GM12864 (cell line): ENCODE data around the gene ANKS3.

Experiments
- DNase-seq: peaks from one replicate; pipeline ENCODE4 v3.0.0-alpha.2; 2011; ENCODE audit warnings: low read depth
- H3K4me3 ChIP-seq: 2 replicates; pipeline ENCODE4 v1.5.1; 2011; ENCODE audit warnings: mild to moderate bottlenecking, low read depth, low read length, control low read depth
- TF ChIP-seq, protein P1 (sequence below): IDR thresholded peaks from 2 replicates; pipeline ENCODE4 v1.5.1; 2011; ENCODE audit warnings: low read depth, mild to moderate bottlenecking, moderate library complexity, low read length, control low read depth, inconsistent platforms; ENCODE audit errors: missing control alignments

Gene ANKS3

DNA sequence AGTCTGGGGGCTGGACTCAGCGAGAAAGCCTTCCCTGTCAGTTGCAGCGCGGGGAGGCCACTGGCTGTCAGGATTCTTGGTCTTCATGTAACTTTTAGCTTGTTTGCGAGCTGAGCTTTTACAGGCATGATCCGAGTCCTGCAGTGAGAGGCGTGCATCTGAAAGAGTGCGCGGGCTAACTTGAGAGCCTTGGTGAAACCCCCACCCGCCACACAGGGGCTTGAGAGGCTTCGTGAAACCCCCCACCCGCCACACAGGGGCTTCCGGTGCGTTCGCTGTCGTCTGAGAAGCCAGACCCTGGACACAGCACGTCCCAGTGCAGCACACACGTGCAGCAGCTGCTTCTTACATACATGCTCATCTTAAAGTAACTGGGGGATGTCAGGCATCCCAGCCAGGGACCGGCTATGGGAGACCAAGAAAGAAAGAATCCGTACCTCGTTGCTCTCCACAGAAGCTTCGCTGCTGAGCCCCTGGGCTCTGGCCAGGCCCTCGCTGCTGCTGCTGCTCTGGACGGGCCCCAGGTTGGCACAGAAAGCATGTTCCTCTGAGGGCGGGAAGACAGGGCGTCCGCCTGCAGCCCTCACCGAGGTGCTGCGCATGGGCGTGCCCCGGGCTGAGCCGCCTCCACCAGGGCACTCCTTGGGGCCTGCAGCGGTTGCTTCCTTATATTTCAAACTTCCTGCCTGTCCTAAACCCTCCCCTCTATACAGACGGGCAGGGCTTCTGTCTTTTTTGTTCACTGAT lies 32.9 kb downstream of the ANKS3 start:
- DNase-seq, result no peak
- no peak overlapping the region for H3K4me3 ChIP-seq
- TF ChIP-seq, protein P1, sequence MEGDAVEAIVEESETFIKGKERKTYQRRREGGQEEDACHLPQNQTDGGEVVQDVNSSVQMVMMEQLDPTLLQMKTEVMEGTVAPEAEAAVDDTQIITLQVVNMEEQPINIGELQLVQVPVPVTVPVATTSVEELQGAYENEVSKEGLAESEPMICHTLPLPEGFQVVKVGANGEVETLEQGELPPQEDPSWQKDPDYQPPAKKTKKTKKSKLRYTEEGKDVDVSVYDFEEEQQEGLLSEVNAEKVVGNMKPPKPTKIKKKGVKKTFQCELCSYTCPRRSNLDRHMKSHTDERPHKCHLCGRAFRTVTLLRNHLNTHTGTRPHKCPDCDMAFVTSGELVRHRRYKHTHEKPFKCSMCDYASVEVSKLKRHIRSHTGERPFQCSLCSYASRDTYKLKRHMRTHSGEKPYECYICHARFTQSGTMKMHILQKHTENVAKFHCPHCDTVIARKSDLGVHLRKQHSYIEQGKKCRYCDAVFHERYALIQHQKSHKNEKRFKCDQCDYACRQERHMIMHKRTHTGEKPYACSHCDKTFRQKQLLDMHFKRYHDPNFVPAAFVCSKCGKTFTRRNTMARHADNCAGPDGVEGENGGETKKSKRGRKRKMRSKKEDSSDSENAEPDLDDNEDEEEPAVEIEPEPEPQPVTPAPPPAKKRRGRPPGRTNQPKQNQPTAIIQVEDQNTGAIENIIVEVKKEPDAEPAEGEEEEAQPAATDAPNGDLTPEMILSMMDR, result no peak

- no peak overlapping the region for H3K4me3 ChIP-seq
- TF ChIP-seq, protein P1, result no peak
- DNase-seq, result no peak
Measured at GRCh38 chr16:4700380-4700996, 33.6 kb downstream of the ANKS3 start.

GRCh38 chr16:4699046-4699556 lies 35.0 kb downstream of the ANKS3 start:
- TF ChIP-seq, protein P1, result no peak
- H3K4me3 ChIP-seq, result no peak overlapping the region
- DNase-seq, result no peak

DNA sequence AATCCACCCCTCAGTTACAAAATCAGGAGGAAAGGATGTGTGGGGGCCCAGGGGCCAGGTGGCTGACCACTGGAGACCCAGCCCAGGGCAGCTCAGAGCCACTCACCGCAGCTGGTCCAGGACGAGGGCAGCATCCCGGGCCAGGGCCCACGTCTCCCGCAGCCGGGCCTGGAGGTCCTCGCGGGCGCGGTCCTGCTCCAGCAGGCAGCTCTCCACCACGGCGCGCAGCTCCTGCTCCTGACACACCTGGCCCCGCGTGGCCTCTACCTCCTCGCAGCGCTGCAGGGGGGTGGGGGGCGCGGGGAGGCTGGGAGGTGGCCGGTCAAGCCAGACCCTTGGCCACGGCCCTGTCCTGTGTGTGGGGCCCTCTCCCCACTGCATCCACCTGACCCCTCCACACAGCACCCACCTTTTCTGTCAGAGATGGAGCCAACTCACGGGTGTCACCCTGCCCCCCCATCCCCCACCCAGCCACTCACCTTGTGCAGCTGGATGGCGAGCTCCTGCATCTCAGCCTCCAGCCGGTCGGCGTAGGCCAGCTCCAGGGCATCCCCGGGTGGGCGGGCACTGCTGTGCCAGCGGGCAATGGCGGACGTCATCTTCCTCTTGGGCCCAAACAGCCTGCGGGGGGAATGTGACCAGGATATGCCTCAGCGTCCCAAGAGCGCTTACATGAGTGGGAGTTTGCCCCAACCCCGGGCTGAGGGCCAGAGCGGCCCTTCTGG lies 35.6 kb downstream of the ANKS3 start:
- DNase-seq, result no peak
- TF ChIP-seq, protein P1, result no peak
- no peak overlapping the region for H3K4me3 ChIP-seq

- H3K4me3 ChIP-seq, result no peak overlapping the region
- no peak for DNase-seq
Measured at GRCh38 chr16:4697848-4698291, 36.2 kb downstream of the ANKS3 start.

DNA sequence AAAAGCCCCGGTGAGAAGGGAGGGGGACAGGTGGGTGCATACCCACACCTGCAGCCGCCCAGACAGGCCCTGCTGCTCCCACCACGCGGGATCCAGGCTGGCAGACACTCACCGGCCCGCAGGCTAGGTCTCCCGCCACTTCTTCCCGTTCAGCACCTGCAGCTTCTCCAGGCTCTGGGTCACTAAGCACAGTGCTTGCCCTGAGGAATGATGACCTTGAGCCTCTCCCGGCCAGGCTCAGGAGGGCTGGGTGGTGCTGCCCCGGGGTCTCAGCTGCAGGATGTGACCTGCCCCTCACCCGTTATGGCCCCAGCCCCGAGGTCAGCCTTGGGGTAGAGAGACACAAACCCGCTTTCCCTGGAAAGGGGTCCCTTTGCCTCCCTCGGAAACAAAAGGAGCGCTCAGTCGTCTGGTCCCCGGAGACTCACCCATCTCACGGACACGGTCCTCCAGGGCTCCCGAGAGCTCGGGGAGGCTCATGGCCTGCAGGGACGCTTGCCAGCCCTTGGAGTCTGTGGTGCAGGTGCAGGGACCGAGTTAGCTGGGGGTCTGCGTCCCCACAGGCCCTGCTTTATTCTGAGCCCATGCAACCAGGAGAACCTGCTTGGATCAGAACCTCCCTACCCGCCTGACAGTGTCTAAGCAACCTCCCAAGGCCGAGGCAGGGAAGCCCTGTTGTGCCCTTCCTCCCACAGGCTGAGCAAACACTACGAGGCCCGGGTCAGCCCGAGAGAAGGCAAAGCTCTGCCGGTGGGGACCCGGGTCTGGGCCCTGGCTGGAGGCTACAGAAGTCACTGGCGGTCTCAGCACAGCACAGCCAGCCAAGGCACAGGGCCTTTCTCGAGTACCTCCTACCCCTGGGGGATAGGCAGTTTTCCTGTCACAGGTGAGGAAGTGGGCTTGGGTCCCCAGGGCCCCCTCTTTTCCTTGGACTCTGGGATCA lies 36.9 kb downstream of the ANKS3 start:
- H3K4me3 ChIP-seq, result no peak overlapping the region
- DNase-seq, result no peak
- TF ChIP-seq, protein P1, result no peak

More at GRCh38 chr16:4697848-4698291, 36.2 kb downstream of the ANKS3 start:
- TF ChIP-seq, protein P1, result no peak
